Lower leg skin (tissue), 4 donors: ENCODE results near the gene KTN1. TPM values are rescaled to one million over a fixed set of nuclear protein-coding genes. Genes with fewer than 3 reads are reported as not detected.

Source experiments
- DNase-seq, 2 donors: peaks; one replicate each; pipeline ENCODE4 v3.0.0-alpha.2; 2019; ENCODE audit warnings: low spot score in 2 of 2
- H3K4me3 ChIP-seq: fragments of 200-600 bp; sonication (generic); 2 replicates; pipeline ENCODE4 v1.5.1; 2017; ENCODE audit warnings: mild to moderate bottlenecking, low read depth; ENCODE audit not compliant: poor library complexity, severe bottlenecking
- POLR2A ChIP-seq, 2 donors: fragments of 450-650 bp; IDR thresholded peaks; one replicate each; pipeline ENCODE4 v1.6.1; 2016 to 2017; ENCODE audit warnings: antibody characterized with exemption in 2 of 2, mild to moderate bottlenecking in 1 of 2, moderate library complexity in 1 of 2
- WGBS, 2 donors: methylation state at CpG; one replicate each; pipeline ENCODE4 v1.1.5; 2018; 5-methylcytosine and 5-hydroxymethylcytosine counted together
- intact Hi-C: fragments of 100-400 bp; cut with DNase I; formaldehyde crosslinking; loops from one replicate; pipeline ENCODE4 v1.15.0; 2023; ENCODE audit warnings: low total_unique reads
- total RNA-seq, 4 donors: library from RNA; depleted of rRNA; stranded (reverse); fragments of >200 nt; gene quantifications; one replicate each; pipeline ENCODE4 v1.1.0, GENCODE V29; 2016
- TF ChIP-seq, protein P1 (sequence below), 3 donors: fragments of 450-650 bp; IDR thresholded peaks; one replicate each; pipeline ENCODE4 v1.5.1; 2016; ENCODE audit warnings: antibody characterized with exemption in 3 of 3, mild to moderate bottlenecking in 3 of 3, moderate library complexity in 2 of 3

Gene KTN1
- total RNA-seq, 4 donors from 2014 or later: 97.7 to 117 (median 106) TPM

DNA sequence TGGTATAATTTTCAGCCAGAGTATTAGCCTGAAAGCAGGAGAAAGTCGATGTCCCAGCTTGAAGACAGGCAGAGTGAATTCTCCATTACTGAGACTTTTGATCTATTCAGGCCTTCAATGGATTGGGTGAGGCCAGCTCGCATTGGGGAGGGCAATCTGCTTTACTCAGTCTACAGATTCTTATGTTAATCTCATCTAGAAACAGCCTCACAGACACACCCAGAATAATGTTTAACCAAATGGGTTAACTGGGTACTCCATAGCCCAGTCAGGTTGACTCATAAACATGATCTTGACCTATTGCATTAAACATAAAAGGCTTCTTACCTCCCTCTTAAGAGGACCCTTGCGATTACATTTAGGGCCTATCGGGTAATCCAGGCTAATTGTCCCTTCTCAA is 118.0 kb downstream of the KTN1 start:
- DNase-seq: no peak
- WGBS, 2 donors: 94% methylated on average over 4 of the region's 4 CpGs
- no peak overlapping the region for H3K4me3 ChIP-seq
- intact Hi-C loops: no loop called here
- TF ChIP-seq, protein P1, sequence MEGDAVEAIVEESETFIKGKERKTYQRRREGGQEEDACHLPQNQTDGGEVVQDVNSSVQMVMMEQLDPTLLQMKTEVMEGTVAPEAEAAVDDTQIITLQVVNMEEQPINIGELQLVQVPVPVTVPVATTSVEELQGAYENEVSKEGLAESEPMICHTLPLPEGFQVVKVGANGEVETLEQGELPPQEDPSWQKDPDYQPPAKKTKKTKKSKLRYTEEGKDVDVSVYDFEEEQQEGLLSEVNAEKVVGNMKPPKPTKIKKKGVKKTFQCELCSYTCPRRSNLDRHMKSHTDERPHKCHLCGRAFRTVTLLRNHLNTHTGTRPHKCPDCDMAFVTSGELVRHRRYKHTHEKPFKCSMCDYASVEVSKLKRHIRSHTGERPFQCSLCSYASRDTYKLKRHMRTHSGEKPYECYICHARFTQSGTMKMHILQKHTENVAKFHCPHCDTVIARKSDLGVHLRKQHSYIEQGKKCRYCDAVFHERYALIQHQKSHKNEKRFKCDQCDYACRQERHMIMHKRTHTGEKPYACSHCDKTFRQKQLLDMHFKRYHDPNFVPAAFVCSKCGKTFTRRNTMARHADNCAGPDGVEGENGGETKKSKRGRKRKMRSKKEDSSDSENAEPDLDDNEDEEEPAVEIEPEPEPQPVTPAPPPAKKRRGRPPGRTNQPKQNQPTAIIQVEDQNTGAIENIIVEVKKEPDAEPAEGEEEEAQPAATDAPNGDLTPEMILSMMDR (IDR thresholded peaks at IDR 0.05): no peak
- no peak for TF ChIP-seq POLR2A (IDR thresholded peaks at IDR 0.05)

GRCh38 chr14:55699131-55700057 is 119.4 kb downstream of the KTN1 start:
- H3K4me3 ChIP-seq: no peak overlapping the region
- 85 to 91% methylated on average over 7 of the region's 7 CpGs for WGBS, 2 donors
- TF ChIP-seq, protein P1 (IDR thresholded peaks at IDR 0.05): no peak
- TF ChIP-seq POLR2A (IDR thresholded peaks at IDR 0.05): no peak
- intact Hi-C loops: loop anchor here (10.0 kb wide), 1 partner anchor 775 kb away; no protein-coding TSS in a partner anchor
- DNase-seq: no peak

- TF ChIP-seq POLR2A (IDR thresholded peaks at IDR 0.05): no peak
- no peak for DNase-seq
- intact Hi-C loops: loop anchor here (10.0 kb wide), 1 partner anchor 773 kb away; no protein-coding TSS in a partner anchor
- 100% methylated on average over 1 of the region's 1 CpG for WGBS, 2 donors
- H3K4me3 ChIP-seq: no peak overlapping the region
Measured at GRCh38 chr14:55701638-55702037, 121.6 kb downstream of the KTN1 start.

GRCh38 chr14:55702511-55702910 is 122.5 kb downstream of the KTN1 start:
- intact Hi-C loops: loop anchor here (10.0 kb wide), 1 partner anchor 772 kb away; no protein-coding TSS in a partner anchor
- DNase-seq: no peak
- 82 to 83% methylated on average over 6 of the region's 6 CpGs for WGBS, 2 donors

GRCh38 chr14:55704654-55705053 is 124.6 kb downstream of the KTN1 start:
- intact Hi-C loops: loop anchor here (10.0 kb wide), 1 partner anchor 770 kb away; no protein-coding TSS in a partner anchor
- WGBS, 2 donors: 93 to 100% methylated on average over 1 of the region's 1 CpG
- TF ChIP-seq POLR2A (IDR thresholded peaks at IDR 0.05): no peak
- TF ChIP-seq, protein P1 (IDR thresholded peaks at IDR 0.05): no peak
- H3K4me3 ChIP-seq: no peak overlapping the region
- DNase-seq: no peak

More at GRCh38 chr14:55702511-55702910, 122.5 kb downstream of the KTN1 start:
- TF ChIP-seq, protein P1 (IDR thresholded peaks at IDR 0.05): no peak
- no peak for TF ChIP-seq POLR2A (IDR thresholded peaks at IDR 0.05)
- H3K4me3 ChIP-seq: no peak overlapping the region

GRCh38 chr14:55705651-55706364 is 125.8 kb downstream of the KTN1 start:
- TF ChIP-seq, protein P1 (IDR thresholded peaks at IDR 0.05): no peak
- TF ChIP-seq POLR2A (IDR thresholded peaks at IDR 0.05): no peak
- 57 to 64% methylated on average over 5 of the region's 5 CpGs for WGBS, 2 donors
- H3K4me3 ChIP-seq: no peak overlapping the region
- no peak for DNase-seq
- intact Hi-C loops: loop anchor here (10.0 kb wide), 1 partner anchor 769 kb away; no protein-coding TSS in a partner anchor
